COR-L47 (cell line): ENCODE data around the gene SPTAN1.
"Not testable (repeated sequence)": the region's sequence is repeated elsewhere in the genome, so short reads cannot be mapped to it uniquely, and the experiment has no call there.

ENCODE experiments used
- DNase-seq: peaks from one replicate; lab custom pipeline; 2025; lab: John Stamatoyannopoulos, UW

Gene SPTAN1

DNA sequence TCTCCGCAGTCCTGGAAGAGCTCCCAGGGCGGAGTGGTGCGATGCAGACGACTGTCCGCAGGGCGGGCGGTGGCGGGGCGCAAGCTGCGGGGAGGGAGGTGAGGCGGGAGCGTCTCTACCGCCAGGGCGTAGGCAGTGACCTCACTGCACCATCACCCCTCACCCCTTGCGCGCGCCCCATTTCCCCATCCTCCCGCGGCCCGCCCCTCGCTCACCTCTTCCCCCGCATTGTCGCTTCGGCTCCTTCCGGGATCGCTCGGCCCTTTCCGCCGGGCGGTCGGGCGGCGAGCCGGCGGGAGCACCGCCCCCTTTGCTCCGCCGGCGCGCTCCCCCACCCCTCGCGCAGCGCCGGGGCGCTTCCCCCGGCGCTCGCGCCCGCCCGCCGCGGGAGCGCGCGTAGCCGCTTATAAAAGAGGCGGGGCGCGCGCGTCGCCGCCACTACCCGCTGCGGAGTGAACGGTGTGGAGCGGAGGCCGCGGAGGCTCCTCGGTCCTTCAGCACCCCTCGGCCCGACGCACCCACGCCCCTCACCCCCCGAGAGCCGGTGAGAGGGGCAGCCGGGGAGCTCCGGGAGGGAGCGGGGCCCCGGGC, at the start of gene SPTAN1:
TSS of gene SPTAN1 (plus strand) at position 435 of the 591 bp plus-strand sequence. CDS start 14,154 bp downstream, outside the sequence.
- peak; percentile 88 for DNase-seq

DNA sequence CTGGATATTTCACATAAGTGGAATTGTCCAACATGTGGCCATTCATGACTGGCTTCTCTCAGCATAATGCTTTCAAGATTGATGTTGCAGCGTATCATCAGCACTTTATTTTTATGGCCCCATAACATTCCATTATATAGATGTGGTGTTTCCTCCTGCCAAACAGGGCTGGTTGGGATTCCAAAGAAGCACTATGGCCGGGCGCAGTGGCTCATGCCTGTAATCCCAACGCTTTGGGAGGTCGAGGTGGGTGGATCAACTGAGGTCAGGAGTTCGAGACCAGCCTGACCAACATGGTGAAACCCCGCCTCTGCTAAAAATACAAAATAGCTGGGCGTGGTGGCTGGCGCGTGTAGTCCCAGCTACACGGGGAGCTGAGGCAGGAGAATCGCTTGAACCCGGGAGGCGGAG, 49.0 kb upstream of the SPTAN1 start:
- not testable (repeated sequence) for DNase-seq

- no peak for DNase-seq
These were observed 48.5 kb upstream of the SPTAN1 start for GRCh38 chr9:128503870-128504269.

- DNase-seq = peak; percentile 86
These were observed 47.6 kb upstream of the SPTAN1 start, which contains the start of gene GLE1 for GRCh38 chr9:128504485-128505413. Gene GLE1, plus strand, starts transcription at chr9:128504719. Its CDS starts 87 bp downstream, at chr9:128504806.

DNA sequence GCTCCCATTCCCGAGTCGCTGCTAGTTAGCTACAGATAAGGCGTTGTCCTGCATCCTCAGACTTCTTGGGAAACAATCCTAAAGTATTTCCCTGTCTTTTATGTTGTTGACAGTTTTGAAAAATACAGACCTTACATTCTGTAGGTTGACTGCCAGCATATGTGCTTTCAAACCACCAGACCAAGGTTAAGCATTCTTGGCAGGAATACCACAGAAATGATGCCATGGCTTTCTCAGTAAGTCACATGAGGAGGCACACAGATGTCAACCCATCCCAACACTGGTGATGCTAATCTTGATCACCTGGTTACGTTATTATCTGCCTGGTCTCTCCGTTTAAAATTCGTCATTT, 47.0 kb upstream of the SPTAN1 start:
- no peak for DNase-seq

DNA sequence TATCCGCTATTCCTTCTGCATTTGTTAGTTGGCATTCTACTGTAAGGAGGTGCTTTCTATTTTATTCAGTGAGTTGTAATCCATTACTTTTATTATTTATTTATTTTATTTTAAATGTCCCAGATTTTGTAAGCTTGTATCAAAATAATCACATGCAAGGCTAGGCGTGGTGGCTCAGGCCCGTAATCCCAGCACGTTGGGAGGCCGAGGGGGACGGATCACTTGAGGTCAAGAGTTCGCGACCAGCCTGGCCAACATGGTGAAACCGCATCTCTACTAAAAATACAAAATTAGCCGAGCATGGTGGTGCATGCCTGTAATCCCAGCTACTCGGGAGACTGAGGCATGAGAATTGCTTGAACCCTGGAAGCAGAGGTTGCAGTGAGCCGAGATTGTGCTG, 46.5 kb upstream of the SPTAN1 start:
- DNase-seq = not testable (repeated sequence)

- no peak for DNase-seq
These were observed 39.6 kb upstream of the SPTAN1 start for GRCh38 chr9:128512820-128513219.

- no peak for DNase-seq
These were observed 30.4 kb upstream of the SPTAN1 start for GRCh38 chr9:128521956-128522355.

- DNase-seq = peak; percentile 36
These were observed 29.0 kb upstream of the SPTAN1 start for GRCh38 chr9:128523199-128523925.

- DNase-seq = no peak
These were observed 25.7 kb upstream of the SPTAN1 start for GRCh38 chr9:128526720-128527119.

DNA sequence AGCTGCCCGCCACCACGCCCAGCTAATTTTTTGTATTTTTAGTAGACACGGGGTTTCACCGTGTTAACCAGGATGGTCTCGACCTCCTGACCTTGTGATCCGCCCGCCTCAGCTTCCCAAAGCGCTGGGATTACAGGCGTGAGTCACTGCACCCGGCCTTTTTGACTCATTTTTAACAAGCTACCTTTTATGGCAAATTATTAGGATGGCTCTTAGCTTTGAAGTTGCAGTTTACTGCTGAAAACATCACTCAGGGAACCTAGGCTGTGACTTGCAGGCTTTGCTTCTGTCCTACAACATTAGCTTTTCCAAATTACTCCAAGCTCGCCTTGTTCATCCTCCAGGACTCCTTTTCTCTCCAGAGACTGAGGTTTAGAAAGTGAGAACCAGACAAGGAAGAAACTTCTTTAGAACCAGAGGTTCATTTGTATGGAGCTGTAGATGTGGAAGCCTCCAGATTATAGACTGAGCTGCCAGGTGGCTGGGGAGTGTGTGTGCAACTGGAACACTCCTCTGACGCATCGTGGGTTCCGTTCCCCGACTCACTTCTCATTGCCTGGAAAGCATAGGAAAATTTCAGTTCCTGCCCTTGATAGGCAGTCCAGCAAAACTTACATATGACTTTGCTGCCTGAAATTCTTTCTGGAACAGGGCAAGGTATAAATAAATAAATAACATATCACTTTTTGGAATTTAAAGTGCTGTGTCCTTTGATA, 23.8 kb upstream of the SPTAN1 start:
- DNase-seq = no peak

DNA sequence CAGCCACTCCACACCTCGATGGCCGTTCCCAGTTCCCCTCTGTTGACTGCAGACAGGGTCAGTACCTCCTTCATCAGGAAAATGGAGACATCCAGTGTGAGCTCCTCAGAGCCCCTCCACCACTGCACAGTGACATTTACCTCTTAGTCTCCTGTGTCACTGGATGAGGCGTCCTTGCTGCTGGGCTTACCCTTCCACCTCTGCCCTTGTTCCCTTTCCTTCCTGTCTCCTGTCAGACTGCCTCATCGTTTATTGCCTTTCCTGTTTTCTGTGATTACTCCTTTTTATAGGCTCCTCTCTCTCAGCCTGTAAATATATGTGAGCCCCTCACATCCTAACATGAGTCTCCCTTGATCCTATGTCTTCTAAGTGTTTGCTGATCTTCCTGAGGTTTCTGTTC, 23.2 kb upstream of the SPTAN1 start:
- no peak for DNase-seq

DNA sequence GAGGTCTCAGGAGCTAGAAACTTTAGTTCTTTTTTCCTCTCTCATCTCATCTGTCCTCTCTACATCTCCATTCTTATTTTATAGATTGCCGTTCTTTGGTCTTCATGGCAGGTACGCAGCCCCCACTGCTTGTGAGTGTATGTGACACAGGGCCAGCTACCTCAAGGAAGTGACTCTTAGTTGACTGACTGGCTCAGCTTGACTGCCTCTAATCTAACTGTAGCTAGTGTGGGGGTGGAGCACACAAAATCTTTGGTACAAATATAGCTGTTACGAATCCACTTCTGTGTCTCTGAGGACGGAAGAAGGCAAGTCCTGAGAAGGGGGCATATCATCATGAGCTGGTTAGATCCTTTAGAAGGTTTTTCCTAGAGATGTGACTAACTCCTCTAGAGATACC, 19.8 kb upstream of the SPTAN1 start:
- no peak for DNase-seq

GRCh38 chr9:128540634-128541360, 11.6 kb upstream of the SPTAN1 start:
- DNase-seq = no peak

DNA sequence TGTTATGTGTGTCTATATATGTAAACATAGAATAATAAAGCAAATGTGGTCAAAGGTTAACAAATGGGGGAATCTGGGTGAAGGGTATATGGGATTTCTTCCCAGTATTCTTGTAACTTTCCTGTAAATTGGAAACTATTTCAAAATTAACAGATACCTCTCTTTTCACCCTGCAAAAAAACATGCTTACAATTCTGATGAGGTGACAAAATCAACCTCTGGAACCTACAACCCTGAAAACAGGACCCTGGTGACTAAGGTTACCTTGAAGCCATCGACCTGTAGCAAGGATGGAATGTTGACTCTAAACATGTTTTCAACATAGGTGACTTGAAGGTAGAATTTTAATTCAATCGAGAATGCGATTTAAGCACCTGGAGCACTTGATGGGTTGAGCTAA, 5.9 kb upstream of the SPTAN1 start:
- no peak for DNase-seq

DNA sequence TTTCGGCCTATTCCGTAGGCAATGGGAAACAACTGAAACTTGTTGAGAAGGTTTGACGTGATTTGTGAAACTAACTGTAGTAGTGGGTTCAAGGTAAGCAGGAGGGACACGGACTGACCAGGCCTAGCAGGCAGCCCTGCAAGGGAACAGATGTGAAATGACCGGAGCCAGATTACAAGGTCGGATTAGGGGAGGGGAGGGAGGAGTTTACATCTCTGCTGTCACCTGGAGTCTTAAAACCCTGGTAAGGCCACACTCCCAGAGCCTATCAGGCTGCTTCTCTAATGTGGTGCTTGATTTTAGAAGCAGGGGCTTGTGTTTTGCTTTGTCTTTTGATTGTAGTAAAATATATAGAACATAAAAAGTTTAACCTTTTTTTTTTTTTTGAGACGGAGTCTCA, 3.5 kb upstream of the SPTAN1 start:
- DNase-seq = no peak

GRCh38 chr9:128550226-128550625, 2.2 kb upstream of the SPTAN1 start:
- DNase-seq = no peak

DNA sequence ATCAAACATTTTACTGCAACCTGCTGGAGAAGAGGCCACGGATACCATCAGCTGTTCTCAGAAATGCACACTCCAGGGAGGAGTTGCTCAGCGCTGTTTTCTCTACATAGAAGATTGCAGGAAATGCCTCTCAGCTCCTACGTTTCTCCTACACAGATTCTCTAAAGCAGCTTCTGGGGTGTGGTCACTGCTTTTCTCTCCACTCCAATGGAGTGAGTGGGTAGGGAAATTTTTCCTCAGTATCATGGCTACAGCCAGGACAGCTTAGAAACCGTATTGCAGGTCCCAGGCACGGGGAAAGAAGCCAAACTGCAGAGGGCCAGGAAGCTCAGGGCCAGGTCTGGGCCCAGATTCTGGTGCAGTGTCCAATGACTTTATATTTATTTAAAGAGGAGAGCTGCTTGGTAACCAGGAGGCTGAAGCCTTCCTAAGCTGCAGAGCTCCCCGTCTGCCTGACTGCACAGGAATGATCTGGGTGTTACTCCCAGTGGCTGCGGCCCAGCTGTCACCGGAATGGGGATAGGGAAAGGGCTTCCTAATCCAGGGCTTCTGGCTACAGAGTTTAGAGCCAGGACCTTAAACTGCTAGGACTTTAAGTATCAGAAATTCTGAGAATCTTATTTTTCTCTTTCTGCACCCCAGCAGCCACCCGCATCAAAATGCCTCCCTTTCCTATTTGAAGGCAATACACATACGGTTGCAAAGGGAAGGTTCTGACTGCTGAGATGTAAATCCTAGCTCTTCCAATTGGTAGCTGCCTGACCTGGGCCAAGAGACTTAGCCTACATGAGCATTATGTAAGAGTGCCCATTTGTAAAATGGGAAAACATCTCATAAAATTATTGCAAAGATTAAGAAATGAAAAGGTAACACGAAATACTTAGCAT, 1.4 kb upstream of the SPTAN1 start:
- DNase-seq = no peak

- no peak for DNase-seq
These were observed 682 bp upstream of the SPTAN1 start for GRCh38 chr9:128551657-128552152.
